ENCODE measurements around the gene ST6GAL2. TPM values are rescaled to one million over a fixed set of nuclear protein-coding genes. Genes with fewer than 3 reads are reported as not detected.

The ST6GAL2 gene
- total RNA-seq, 1 experiment from 2014 or later, result 11.4 TPM

DNA sequence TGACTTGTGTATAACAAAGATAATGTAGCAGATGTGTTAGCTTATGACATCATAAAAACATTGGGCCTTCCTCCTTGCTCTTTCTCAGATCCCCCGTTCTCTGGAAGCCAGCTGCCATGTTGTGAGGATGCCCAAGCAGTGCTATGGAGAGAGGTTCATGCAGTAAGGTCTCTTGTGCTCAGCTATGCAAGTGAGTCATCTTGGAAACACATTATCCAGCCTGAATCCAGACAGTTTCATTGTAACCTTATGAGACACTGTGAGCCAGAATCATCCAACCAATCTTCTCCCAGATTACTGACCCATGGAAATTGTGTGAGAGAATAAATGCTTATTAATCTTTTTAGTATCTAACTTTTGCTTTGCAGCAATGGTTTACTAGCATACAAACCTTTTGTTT lies 60.8 kb downstream of the ST6GAL2 start:
- Histone ChIP-seq H3K4me1 (ENCODE audit: insufficient read depth, low read length) (no peaks in the 10 kb centered on the region), H3K4me3 (ENCODE audit: low read length) (no peak overlapping the region), H4K20me1 (ENCODE audit: low read length) (no peaks in the 10 kb centered on the region), H3K9me2 (replicated peaks; ENCODE audit: low read length) (no peaks in the 10 kb centered on the region), H3K79me2 (ENCODE audit: low read length) (no peaks in the 10 kb centered on the region), H3K36me3 (ENCODE audit: low read depth, low read length) (no peaks in the 10 kb centered on the region; the same call in 1 of the 2 replicates), H3F3A (ENCODE audit: low read length, unreplicated experiment) (no peaks in the 10 kb centered on the region), H3K27ac (ENCODE audit: low read length) (no peak overlapping the region), H2AFZ (ENCODE audit: low read length) (no peak overlapping the region), H3K9ac (ENCODE audit: low read length) (no peak overlapping the region), H3K4me2 (ENCODE audit: low read length) (no peak overlapping the region), H3K9me3 (ENCODE audit: low read length) (no peaks in the 10 kb centered on the region), H3K27me3 (ENCODE audit: low read length) (no peaks in the 10 kb centered on the region)
- ChIA-PET CTCF (no interaction called here), POLR2A (ENCODE audit: unreplicated experiment) (no interaction called here)
- ATAC-seq (0 out of 2 replicates have a peak, but pooled peaks have one; percentile 29), DNase-seq (no peak)
- no TSS peak for BruUV-seq (replicated peaks)
- intact Hi-C loops (cut with micrococcal nuclease), result no loop called here
- TF ChIP-seq CTCF (conservative IDR thresholded peaks at IDR 0.05; ENCODE audit: low read depth, low read length), result no peak
- TF ChIP-seq EZH2phosphoT487 (IDR thresholded peaks at IDR 0.05; ENCODE audit: borderline replicate concordance, low read length), result no peak
- TF ChIP-seq EZH2 (IDR thresholded peaks at IDR 0.05; ENCODE audit: low read length, unreplicated experiment), result no peak

GRCh38 chr2:106816974-106817373 lies 69.0 kb downstream of the ST6GAL2 start:
- POLR2A ChIA-PET (ENCODE audit: unreplicated experiment), result no interaction called here
- H4K20me1 ChIP-seq (ENCODE audit: low read length), result no peaks in the 10 kb centered on the region
- no peaks in the 10 kb centered on the region for H3K79me2 ChIP-seq (ENCODE audit: low read length)
- ATAC-seq (no peak), DNase-seq (no peak)
- H3K36me3 ChIP-seq (ENCODE audit: low read depth, low read length), result no peaks in the 10 kb centered on the region
- H3K9me3 ChIP-seq (ENCODE audit: low read length), result no peaks in the 10 kb centered on the region
- H3K4me3 ChIP-seq (ENCODE audit: low read length), result no peak overlapping the region
- no peak overlapping the region for H3K27ac ChIP-seq (ENCODE audit: low read length)
- no peaks in the 10 kb centered on the region for H3F3A ChIP-seq (ENCODE audit: low read length, unreplicated experiment)
- no peaks in the 10 kb centered on the region for H3K27me3 ChIP-seq (ENCODE audit: low read length)
- H3K9ac ChIP-seq (ENCODE audit: low read length), result no peak overlapping the region
- no peak for TF ChIP-seq EZH2phosphoT487 (IDR thresholded peaks at IDR 0.05; ENCODE audit: borderline replicate concordance, low read length)
- no peak overlapping the region for H3K4me2 ChIP-seq (ENCODE audit: low read length)
- CTCF ChIA-PET, result no interaction called here
- intact Hi-C loops (cut with micrococcal nuclease), result no loop called here
- no peaks in the 10 kb centered on the region for H3K9me2 ChIP-seq (replicated peaks; ENCODE audit: low read length)
- no peak overlapping the region for H2AFZ ChIP-seq (ENCODE audit: low read length)
- no peaks in the 10 kb centered on the region for H3K4me1 ChIP-seq (ENCODE audit: insufficient read depth, low read length)
- BruUV-seq (replicated peaks), result no TSS peak

- Histone ChIP-seq H3K9ac (ENCODE audit: low read length) (no peak overlapping the region), H2AFZ (ENCODE audit: low read length) (no peak overlapping the region), H3K27ac (ENCODE audit: low read length) (no peak overlapping the region), H3F3A (ENCODE audit: low read length, unreplicated experiment) (no peaks in the 10 kb centered on the region), H3K79me2 (ENCODE audit: low read length) (no peaks in the 10 kb centered on the region), H3K4me2 (ENCODE audit: low read length) (no peak overlapping the region), H3K4me1 (ENCODE audit: insufficient read depth, low read length) (no peaks in the 10 kb centered on the region), H3K27me3 (ENCODE audit: low read length) (no peaks in the 10 kb centered on the region), H3K9me2 (replicated peaks; ENCODE audit: low read length) (no peaks in the 10 kb centered on the region), H3K36me3 (ENCODE audit: low read depth, low read length) (no peaks in the 10 kb centered on the region), H3K9me3 (ENCODE audit: low read length) (no peaks in the 10 kb centered on the region), H4K20me1 (ENCODE audit: low read length) (no peaks in the 10 kb centered on the region), H3K4me3 (ENCODE audit: low read length) (no peak overlapping the region)
- ChIA-PET CTCF (no interaction called here), POLR2A (ENCODE audit: unreplicated experiment) (no interaction called here)
- intact Hi-C loops (cut with micrococcal nuclease), result no loop called here
- no TSS peak for BruUV-seq (replicated peaks)
- DNase-seq, result no peak
- no peak for TF ChIP-seq CTCF (conservative IDR thresholded peaks at IDR 0.05; ENCODE audit: low read depth, low read length)
- no peak for TF ChIP-seq EZH2phosphoT487 (IDR thresholded peaks at IDR 0.05; ENCODE audit: borderline replicate concordance, low read length)
- TF ChIP-seq EZH2 (IDR thresholded peaks at IDR 0.05; ENCODE audit: low read length, unreplicated experiment), result no peak
- ATAC-seq, result no peak
These were observed 73.1 kb downstream of the ST6GAL2 start for GRCh38 chr2:106812841-106813240.

Data from PC-3 (cell line).